ENCODE data around the gene LFNG. TPM values are rescaled to one million over a fixed set of nuclear protein-coding genes. Genes with fewer than 3 reads are reported as not detected.

The LFNG gene
- total RNA-seq, 1 donor from 2014 or later = 6.8 TPM

DNA sequence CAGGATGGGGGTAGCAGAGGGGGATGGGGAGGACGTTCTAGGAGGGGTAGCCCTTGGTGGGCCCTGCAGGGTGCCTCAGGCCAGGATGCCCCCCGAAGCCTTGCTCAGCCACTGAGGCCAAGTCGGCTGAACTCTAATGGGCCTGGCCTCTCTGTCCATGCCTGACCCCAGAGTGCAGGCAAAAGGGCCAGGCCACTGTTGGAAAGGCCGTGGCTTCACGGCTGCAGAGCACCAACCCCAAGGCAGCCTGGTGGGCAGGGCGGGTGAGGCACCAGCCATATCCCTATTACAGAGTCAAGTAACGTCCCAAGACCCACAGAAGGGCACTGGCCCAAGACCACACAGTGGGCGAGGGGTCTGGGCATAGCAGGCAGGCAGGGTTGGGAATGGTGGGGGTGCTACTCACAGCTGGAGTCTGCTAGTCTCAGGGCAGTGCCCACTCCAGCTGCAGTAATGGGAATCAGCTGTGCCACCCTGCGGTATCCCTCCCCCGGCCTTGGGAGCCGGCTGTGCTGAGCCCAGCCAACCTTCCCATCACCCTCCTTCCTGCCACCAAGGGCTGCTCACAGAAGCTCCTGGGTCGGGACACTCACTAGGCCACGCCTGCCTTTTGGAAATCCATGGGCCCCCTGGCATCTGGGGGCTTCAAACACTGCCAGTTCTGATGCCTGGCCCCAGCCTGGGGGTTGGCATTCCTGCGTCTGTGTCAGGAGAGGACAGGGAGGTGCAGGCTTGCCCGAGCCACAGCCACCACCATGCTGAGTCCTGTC, 4.0 kb upstream of the LFNG start:
- peak; percentile 79 for DNase-seq (ENCODE audit: low read depth)

GRCh38 chr7:2516194-2516555, 3.4 kb upstream of the LFNG start:
- no peak for DNase-seq (ENCODE audit: low read depth)

DNA sequence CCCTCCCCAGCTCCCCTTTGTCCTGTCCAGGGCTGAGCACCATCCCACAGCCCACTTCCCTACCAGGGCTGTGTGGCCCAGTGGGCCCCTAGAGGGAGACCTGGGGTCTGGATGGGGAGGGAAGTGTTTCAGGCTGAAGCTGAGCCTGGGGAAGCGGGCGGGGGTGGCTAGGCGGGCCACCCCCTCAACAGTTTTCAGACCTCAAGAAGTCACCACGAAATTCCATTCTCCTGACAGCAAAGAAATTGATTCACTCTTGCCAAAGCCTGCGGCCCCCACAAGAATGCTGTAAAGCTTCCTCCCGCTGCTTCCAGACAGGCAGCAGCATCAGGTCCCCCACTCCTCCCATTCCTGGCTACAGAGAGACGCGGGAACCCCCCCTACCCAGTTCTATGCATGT, 2.5 kb upstream of the LFNG start:
- DNase-seq (ENCODE audit: low read depth) = peak; percentile 95

DNA sequence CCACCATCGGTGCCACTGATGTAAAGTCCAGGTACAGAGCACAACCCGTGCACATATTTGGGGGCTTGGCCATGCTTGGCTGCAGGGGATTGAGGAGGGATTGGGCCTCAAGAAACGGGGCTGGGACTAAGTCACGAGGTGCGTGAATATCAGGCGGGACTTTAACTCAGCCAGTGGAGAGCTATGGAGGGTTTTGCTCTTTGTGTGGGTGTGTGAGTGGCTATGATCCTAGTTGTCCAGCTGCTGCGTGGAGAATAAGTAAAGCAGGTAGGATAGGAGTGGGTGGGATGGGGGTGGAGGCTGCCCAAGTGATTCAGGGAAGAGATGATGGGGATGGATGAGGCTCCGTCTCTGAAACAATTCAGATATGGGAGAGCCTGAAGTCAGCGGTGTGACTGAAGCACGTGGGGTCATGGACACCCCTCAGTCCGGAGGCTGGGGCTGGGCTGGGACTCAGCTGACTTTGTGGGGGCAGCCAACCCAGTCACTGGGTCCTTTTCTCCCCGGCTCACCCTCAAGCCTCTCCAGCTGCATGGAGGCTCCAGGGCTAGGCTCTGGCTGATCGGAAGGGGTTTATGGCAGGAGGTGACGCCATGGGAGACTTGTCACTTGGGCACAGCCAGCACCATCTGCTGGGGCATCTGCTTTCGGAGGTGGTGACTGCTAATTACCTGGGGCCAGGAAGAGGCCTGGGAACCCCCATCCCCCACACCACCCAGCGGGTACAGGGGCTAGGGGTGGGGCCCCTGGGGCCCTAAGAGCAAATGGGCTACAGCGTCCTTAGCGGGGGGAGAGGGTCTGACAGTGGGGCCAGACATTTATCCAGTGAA, 1.7 kb upstream of the LFNG start:
- DNase-seq (ENCODE audit: low read depth) = no peak

DNA sequence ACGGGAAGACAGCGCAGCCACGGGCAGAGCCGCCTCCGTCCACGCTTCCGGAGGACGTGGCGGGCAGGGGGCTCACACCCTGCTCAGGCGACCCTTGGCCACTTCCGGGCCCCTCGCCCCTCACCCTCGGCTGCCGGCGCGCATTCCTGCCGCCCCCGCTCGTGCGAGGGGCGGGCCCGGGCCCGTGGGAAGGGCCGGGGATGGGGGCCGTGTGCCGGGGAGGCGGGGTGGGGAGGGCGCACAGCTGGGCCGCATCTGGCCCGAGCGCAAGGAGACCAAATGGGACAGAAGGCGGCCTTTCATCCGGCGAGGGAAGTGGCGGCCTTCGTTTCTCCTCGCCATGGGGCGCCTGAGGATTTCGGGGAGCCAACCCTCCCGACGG, 846 bp upstream of the LFNG start:
- DNase-seq (ENCODE audit: low read depth) = no peak

DNA sequence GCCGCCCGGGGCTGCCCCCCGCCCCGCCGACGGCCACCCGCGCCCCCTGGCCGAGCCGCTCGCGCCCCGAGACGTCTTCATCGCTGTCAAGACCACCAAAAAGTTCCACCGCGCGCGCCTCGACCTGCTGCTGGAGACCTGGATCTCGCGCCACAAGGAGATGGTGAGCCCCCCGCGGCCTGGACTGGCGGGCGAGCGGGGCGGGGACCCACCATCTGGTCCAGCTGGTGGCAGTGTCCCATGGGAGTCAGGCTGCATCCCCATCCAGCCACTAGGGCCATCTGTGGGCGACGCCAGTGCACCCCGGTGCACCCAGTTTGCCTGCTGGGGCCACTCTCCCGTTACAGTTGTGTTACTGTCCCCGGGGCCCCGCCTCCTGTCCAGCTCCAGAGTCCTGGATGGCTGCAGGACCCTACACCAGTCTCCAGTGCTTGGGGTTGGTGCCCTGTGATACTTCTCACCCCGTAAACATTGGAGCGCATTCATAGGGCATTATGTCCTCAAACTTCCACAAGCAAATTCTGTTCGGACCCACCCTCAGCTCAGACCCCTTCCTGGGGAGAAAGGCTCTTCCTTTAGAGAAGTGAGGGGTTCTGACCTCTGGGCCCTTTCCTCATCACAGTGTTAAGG, 672 bp downstream of the LFNG start:
- DNase-seq (ENCODE audit: low read depth) = no peak

DNA sequence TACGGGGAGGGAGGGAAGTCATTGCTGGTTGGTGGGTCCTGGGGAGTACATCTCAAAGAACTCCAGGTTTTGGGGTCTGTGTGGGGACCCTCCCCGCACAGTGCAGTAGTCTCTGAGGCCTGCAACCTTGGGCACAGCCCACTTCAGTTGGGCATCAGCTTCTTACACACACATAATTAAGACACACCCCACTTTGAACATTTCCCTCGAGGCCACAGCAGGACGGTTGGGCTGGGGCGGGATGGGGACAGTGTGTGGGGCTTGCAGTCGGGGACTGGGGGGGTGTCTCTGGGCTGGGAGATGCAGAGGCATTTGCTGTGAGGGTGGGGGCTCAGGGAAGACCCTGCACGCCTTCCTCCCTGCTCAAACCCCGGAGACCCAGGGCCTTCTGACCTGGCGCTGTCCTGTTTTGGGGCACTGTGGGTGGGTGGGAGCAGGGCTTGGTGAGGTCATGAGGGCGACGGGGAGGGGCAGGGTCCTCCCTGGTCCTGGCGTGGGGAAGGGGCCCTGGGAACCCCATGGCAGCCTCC, 1.3 kb downstream of the LFNG start:
- DNase-seq (ENCODE audit: low read depth) = no peak

DNA sequence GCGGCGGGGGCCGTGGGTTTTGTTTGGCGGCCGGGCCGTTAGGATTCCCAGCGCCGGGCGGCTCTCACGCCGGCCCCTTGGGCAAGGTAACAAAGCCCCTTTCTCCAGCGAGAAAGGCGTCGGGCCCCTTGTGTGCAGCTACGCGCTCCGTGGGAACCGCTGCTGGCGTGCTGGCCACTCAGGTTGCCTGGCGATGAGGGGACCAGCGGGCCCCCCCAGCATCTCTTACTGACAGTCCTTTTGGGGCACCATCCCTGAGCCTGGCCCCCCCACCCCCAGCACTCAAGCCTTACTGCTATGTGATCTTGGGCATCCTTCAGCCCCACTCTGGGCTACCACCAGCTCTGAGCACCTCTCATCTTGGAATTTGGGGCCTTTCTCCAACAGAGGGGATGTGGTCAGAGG, 1.8 kb downstream of the LFNG start:
- no peak for DNase-seq (ENCODE audit: low read depth)

- peak; percentile 71 for DNase-seq (ENCODE audit: low read depth)
These were observed 2.5 kb downstream of the LFNG start for GRCh38 chr7:2521952-2522591.

GRCh38 chr7:2522780-2523433, 3.3 kb downstream of the LFNG start:
- DNase-seq (ENCODE audit: low read depth) = no peak

- DNase-seq (ENCODE audit: low read depth) = no peak
These were observed 3.9 kb downstream of the LFNG start for GRCh38 chr7:2523461-2523936.

DNA sequence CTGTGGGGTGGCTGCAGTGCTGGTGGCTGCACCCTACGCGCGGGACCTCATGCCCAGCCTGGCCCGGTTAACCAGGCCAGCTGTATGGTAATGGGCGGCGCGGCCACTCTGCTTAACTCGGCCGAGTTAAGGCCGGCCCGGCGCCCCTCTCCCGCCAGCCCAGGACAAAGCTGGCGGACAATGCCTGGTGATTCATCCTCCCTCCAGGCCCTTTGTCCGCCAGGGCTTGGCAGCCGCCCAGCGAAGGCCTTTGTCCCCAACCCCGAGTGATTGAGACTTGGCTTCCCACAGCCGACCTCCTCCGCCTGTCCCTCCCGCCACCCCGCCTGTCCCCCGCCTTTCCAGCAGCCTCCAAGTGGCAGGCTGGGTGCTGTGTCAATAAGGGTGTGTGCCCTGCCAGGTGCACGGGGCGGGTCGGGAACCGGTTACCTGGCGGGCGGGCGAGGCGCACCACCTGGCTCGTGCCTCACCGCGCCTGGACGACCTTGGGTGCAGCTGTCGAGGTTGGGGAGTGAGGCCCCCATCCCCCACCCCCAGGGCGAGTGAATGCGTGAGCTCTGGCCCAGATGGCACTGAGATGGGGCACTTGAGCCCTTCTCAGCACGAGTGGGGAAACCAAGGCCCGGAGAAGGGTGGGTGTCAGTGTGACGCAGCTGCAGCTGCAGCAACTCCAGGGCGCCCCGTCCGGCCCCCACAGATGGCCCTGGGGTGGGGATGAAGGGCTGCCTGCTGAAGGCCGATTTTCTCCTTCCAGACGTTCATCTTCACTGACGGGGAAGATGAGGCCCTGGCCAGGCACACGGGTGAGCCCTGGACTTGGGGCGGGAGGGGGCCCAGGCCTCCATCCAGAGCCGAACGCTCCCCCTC, 4.6 kb downstream of the LFNG start:
- peak; percentile 94 for DNase-seq (ENCODE audit: low read depth)

DNA sequence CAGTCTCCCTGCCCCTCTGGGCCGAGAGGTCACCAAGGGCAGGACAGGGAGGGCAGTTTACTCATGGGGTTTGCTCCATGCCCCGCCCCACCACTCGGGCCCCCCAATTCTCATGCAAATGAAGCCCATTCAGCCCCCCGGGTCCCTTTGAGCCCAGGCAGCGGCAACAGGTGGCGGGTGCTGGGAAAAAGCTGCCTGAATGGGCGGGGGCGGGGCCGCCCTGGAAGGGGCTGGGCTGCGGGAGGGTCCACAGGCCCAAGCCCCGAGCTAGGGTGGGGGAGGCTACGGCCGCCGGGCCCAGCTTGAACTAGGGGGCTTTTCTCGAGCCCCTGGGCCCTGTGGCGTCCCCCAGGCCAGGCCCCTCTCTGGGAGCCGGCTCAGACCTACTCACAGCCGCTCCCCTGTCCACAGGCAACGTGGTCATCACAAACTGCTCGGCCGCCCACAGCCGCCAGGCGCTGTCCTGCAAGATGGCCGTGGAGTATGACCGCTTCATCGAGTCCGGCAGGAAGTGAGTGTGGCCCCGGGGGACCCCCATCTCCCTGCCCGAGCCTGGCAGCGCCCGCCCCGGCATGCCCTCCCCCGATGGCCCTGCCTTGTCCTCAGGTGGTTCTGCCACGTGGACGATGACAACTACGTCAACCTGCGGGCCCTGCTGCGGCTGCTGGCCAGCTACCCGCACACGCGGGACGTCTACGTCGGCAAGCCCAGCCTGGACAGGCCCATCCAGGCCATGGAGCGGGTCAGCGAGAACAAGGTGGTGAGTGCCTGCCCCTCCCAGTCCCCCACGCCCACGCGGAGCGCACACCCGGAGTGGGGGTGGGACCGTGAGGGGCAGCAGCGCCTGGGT, 5.5 kb downstream of the LFNG start:
- no peak for DNase-seq (ENCODE audit: low read depth)

GRCh38 chr7:2525658-2526630, 6.4 kb downstream of the LFNG start:
- no peak for DNase-seq (ENCODE audit: low read depth)

DNA sequence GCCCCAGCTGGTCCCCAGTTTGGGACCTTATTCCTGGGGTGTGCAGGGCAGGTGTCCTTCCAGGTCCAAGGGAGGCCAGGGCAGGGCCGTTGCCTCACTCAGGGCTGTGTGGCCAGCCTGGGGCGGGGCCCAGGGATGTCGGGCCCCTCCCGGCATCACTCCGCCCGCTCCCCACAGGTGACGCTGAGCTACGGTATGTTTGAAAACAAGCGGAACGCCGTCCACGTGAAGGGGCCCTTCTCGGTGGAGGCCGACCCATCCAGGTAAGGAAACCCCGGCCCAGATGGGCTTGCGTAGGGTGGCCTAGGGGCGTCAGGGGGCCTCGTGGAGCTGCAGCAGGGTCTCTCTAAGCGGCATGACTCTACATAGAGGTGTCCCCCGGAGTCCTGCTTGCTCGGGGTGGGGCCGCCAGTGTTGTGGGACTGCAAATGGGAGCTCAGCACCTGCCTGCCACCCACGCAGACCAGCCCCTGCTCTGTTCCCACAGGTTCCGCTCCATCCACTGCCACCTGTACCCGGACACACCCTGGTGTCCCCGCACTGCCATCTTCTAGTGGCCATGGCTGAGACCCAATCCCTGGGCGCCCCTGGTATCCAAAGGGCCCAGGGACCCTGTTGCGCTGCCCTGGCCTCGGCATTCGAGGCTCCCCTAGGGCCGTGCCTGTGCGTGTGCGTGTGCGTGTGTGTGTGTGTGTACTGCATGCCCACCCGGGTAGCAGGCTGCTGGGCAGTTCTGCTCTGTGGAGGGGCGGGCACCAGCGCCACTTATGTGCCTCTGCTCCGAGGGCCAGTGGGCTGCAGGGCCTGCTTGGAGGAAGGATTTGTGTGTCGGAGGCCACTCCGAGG, 7.3 kb downstream of the LFNG start:
- DNase-seq (ENCODE audit: low read depth) = no peak

Data from myocyte (in vitro differentiated cells).